Posterior vena cava (tissue), 2 donors: ENCODE data around the gene PUM1. TPM values are rescaled to one million over a fixed set of nuclear protein-coding genes. Genes with fewer than 3 reads are reported as not detected.

Experiments
- DNase-seq: peaks from one replicate; pipeline ENCODE4 v3.0.0-alpha.2; 2020; ENCODE audit warnings: low spot score
- intact Hi-C, 2 donors: fragments of 100-400 bp; cut with DNase I; formaldehyde crosslinking; loops; one replicate each; pipeline versions ENCODE4 v1.14.1 to v1.14.2; 2022 to 2023
- total RNA-seq, 2 donors: library from RNA; stranded (reverse); fragmentation: NEBNext Ultra II Directional; extraction: Animal tissue kit (Norgen Biotek cat#: 25700); gene quantifications; one replicate each; pipeline ENCODE4 v1.2.1, GENCODE V29; 2021
- donor health status: DM: yes; HTN: yes; CAD: no.
- donor health status: DM: yes; HTN: yes; CAD: no.

PUM1 gene
- total RNA-seq, 2 donors from 2014 or later = 73.2 to 87.9 TPM

DNA sequence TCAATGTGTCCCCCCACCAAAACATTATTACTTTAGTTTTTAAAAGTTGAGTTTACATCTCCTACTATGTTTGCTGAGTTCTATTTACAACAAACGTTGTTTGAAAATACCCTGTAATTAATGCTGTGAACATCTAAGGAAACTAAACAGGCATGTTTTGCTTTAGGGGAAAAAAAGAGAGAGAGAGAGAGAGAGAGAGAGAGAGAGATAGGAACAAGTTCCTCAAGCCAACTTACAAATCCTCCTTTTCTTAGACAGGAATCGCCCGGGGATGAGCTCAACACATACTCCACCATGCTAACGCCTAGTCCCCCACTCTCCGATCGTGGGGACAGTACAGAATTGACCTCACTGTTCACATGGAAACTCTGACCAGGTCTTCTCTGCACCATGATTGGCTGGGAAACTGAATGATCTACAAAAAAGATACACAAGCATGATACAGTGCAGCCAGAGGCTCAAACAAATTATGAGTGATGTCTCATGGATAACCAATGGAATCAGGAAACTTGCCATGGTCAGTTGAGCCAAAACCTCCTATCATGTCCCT lies 59.8 kb downstream of the PUM1 start:
- intact Hi-C loops = no loop called here
- DNase-seq = no peak

DNA sequence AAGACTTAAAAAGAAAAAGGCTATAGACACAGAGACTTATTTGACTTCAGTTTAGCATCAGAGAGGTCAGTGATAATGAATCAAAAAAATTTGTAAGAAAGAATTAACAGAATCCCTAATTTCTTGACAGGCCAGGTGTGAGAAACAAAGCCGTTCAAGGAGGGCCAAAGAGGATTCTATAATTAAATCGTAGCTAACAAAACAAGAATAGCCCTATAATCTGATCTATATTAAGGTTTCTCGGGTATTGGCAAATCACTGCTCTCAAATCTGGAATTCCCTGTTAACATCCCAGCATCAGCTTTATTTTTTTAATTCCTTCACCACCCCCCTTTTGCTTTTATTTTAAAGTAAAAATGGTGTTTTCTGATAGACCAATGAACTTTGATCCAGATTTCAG lies 60.3 kb downstream of the PUM1 start:
- no peak for DNase-seq
- intact Hi-C loops = no loop called here

DNA sequence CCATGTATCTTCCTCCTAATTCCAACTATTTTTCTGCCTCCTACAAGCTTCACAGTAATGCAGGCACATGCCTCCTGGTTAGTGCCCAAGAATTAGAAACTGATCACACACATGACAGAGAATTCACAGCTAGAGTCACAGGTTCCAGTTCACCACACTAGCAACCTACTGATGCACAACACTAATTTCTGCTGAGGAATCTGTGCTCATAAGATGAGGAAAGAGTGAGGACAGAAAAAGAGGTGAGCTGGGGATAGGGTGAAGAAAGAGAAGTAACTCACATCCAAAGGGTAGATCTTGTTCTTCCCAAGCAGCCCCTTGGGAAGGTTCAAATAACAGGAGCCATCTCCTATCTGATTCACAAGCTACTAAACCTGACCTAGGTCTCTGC lies 61.3 kb downstream of the PUM1 start:
- intact Hi-C loops = no loop called here
- no peak for DNase-seq

DNA sequence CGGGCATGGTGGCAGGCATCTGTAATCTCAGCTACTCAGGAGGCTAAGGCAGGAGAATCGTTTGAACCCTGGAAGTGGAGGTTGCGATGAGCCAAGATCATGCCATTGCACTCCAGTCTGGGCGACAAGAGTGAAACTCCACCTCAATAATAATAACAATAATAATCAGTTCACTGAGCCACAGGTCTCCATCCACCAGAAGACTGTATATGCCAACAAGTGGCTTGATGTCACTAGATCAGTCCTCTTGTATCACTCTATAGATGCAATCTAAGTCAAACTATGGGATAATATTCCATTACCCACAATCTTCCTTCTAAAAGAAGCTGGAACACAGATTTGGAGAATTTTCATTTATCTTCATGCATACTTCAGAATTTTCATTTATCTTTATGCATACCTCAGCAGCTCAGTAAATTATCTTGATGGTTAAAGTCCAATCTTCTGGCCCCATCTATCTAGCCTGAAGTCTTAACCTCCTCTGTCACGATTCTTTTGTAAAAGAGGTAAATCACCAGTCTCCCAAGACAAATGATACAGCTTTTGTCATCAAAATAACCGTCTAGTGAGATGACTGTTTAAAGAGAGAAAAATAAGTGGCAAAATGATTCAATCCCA lies 61.8 kb downstream of the PUM1 start:
- intact Hi-C loops = no loop called here

DNA sequence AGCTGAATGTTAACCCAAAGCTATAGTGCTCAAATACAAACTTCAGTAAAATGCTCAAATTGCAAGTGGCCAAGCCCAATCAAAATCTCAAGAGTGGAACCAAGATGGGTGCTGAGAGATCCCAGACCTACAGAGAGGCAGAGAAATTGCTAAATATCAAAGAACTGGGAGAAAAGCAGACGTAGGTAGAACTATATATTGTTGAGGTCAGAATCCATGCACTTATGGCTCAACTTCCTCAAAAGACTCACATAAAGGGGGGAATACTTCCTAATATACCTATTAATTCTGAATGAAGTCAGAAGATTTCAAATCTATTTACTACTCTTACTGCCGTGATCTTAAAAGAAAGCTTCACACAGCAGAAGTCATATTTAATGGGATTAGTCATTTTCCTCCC lies 65.2 kb downstream of the PUM1 start:
- intact Hi-C loops = no loop called here
- DNase-seq = no peak

More for the DNA sequence above, 61.8 kb downstream of the PUM1 start:
- DNase-seq = no peak

DNA sequence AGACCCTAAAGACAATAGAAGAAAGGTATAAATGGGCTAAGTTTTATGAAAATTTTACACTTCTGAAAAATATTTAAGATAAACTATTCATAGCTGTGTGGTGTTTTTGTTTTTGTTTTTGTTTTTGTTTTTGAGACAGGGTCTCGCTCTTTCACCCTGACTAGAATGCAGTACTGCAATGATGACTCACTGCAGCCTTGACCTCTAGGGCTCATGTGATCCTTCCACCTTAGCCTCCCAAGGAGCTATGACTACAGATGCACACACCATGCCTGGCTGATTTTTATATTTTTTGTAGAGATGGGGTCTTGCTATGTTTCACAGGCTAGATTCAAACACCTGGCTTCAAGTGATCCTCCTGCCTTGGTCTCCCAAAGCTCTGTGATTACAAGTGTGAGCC lies 66.6 kb downstream of the PUM1 start:
- intact Hi-C loops = no loop called here
- no peak for DNase-seq

DNA sequence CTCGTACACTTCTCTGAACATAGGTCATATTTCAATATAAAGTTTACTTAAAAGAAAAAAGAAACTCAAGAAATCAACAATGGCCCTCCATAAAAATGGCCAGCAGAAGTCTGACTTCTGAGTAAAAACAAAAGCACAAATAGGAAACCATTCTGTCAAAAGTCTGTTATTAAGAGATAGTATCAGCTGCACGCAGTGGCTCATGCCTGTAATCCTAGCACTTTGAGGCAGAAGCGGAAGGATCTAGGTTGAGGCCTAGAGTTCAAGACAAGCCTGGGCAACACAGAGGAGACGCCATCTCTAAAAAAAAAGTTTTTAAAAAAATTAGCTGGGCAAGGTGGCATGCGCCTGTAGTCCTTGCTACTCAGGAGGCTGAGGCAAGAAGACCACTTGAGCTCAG lies 67.3 kb downstream of the PUM1 start:
- intact Hi-C loops = no loop called here
- no peak for DNase-seq

DNA sequence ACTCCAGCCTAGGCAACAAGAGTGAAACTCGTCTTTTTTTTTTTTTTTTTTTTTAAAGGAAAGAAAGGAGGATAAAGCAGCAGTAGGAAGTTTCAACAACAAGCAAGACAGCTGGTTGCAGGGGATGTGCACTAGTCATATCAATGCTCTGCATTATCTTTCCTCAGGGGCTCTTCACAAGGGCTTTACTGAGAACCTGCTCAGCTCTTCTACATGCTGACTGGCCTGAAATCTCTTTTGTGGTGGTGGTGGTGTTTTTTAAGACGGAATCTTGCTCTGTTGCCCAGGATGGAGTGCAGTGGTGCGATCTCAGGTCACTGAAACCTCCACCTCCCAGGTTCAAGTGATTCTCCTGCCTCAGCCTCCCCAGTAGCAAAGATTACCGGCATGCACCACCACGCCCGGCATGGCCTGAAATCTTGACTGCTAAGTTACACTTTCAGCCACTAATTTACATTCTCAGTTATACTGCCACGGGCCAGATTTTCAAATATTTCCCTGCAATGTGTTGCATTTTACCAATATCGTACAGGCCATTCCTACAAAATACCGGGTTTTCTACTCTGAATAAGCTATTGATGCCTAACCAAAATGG lies 68.0 kb downstream of the PUM1 start:
- intact Hi-C loops = no loop called here
- DNase-seq = no peak

DNA sequence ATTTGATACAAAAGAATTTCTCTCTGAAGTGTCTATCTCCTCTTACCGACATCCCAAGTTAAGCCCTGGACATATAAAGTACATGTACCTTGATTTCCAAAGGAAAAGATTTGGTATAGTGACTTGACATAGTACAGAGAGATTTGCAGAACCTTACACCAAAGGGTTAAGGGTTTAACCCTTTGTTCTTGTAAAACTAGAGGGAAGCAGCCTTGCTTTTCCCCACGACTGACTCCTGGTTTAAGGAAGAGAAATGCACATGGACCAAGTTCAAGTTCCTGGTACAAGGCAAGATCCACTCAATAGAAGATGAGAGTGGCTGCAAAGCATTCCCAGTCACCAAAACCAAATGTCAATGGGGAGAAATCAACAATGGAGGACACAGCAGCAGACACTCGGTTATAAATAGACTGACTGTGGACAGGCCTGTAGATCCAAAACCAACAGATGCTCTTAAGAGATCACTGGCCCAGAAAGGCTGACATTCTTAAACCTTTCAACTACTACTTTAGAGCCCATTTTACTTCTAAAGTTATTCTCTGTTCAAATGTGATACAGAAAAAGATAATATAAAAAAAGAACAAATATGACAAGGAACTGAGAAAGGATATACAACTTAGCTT lies 69.4 kb downstream of the PUM1 start:
- DNase-seq = no peak
- intact Hi-C loops = no loop called here

DNA sequence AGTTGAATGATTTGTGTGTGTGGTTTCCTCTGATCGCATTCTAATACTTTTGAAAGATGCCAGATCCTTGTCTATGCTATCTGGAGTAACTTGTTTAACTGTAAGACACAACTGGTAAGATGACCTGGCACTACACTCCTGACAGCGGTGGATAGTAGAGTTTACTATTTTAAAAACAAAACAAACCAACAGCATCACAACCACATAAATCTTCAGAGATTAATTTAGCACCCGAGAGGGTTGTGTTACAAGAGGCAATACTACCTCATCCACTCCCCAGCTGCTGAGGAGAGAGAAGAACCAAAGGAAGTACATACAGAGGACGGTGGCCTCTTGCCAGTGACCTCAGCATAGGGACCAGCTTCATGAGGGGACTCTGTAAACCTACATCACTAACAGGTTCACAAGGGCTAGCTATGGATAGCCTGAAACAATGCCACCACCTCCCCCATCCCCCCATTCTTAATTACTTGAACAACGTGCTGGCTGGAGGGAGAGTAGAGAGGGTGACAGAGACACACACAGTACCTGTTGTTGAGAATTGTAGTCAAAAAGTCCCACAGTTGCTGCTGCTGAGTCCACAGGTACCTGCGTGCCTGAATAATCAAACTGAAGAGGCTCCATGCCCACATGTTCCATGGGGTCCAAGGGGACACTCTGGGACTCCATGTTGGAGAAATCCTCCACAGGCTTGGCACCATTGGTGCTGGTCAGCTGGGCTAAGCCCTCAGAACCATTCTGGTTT lies 73.5 kb downstream of the PUM1 start:
- DNase-seq = no peak
- intact Hi-C loops = no loop called here

DNA sequence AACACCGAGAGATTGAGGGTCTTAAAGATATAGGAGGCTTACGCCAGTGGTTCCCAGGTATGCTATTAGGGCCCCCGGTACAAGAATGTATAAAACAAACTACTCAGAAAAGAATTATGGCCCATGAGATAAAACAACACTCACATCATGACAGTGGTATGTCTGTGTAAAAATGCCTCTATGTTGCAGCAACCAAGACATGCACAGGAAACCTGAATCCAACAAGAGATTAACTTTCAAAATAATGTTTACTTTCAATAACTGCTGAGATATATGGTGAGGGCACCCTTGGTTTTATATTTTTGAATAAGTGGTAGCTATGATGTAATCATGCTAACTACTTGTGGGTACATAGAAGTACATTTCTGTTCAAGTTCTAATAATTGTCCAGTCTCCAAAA lies 74.9 kb downstream of the PUM1 start:
- intact Hi-C loops = no loop called here
- DNase-seq = no peak

DNA sequence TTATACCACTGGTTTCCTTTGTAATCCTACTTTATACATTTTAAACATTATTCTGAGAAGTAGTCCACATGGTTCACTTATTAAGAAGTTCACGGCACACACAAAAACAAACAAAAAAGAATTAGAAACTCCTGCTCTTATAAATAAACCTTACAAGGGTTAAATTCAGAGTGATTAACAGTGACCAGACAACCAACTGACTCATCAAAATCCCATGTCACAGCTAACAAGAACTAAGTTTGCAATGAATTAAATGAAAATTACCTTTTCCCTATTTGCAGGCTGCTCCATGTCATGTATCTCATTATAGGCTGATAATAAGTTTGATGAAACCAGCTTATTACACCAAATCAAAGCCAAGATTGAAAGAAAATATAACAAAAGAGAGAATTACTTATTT lies 77.5 kb downstream of the PUM1 start:
- intact Hi-C loops = no loop called here
- no peak for DNase-seq

DNA sequence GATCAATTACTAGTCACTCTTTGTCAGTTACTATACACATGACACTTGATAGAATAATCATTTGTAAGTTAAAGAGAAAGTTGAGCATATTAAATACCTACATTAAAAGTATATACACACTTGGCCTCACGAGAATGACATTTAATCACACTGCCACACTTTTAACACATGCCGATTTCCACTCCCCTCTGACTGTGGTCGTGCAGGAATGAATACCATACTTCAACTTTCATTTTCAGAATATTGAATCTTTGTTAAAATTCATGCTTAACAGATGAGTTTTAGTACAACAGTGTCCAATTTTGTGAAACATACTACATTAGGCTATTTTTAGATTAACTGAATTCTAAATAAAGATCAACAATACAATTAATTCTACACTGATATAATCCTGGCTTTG lies 78.8 kb downstream of the PUM1 start:
- intact Hi-C loops = no loop called here
- DNase-seq = no peak

DNA sequence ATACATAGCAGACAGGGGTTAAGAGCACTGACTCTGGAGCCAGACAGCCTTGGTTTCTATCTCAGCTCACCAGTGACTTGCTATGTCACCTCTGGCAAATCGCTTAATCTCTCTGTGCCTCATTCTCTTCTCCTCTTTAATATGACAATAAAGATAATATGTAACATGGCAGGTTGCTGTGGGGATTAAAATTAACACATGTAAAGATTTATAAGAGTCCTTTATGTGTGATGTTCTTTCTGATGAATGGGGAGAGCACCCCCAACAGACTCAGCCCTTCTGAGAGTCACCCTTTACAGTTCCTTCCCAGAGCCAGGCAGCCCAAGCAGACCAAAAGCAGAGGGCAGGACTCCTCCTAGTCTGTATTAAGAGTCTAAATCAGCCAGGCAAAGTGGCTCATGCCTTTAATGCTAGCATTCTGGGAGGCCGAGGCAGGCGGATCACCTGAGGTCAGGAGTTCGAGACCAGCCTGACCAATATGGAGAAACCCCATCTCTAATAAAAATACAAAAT lies 80.5 kb downstream of the PUM1 start:
- intact Hi-C loops = no loop called here
- no peak for DNase-seq

DNA sequence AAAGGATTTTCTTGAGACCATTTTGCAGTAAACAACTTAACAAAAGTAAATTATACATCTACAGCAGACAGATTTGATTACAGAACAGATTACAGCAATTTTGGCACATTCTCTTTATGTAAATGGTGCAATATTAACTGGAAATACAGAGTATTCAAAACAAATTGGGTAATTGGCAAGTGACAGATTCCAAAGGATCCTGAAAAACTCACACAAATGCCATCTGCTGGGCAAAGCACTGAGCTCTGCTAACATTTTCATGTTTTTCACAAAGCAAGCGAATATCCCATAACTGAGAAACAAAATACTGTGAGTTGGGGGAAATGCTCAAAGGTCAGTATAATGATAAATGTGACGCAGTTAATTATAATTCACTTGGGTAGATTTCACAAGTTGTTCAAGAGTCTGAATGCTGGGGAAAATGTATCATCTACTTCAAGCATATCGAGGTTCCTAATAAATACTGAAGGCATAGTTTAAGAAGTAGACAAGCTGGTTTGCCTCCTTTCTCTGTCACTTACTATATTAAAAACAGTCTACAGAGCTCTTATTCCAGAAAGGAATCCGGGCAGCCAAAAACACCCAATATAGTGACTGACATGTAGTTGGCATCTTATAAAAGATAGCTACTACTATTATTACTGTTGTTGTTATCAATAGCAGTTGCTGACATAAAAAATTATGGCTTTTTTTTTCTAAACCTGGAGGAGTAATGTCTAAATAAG lies 81.2 kb downstream of the PUM1 start:
- intact Hi-C loops = no loop called here
- no peak for DNase-seq

DNA sequence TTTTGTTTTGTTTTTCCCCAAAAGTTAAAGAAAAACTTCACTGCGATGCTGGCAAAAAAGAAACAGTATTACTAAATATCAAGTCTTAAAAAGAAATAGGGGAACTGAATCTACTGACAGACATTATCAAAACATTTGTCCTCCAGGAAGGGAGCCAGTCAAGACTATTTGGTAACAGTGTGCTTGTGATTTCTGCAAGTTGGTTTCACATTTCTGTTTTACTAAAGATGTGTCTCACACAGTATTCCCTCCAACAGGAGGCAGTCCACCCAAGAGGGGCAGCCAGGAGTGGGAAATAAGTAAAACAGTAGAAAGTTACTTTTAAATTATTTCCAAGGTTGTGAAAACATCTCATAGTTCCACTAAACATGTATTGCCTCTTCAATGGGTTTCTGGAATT lies 82.6 kb downstream of the PUM1 start:
- intact Hi-C loops = no loop called here
- DNase-seq = no peak

DNA sequence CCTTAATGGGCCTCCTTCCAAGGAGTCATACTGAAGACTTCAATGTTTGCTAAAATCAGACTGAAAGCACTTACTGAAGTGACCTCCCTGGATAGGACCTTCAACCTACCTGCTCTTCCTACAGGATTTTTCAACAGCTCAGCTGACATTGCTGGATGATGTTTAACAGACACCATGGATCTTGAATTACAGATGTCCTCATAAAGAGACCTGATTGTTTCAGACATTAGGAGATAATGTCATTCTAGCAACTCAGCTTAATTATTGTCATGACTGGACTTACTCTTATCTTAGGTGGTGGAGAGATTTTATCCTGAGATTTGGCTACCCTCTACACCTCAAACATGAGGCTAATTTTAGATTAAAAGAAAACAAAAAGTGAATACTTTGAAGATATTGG lies 83.1 kb downstream of the PUM1 start:
- intact Hi-C loops = no loop called here
- DNase-seq = no peak

DNA sequence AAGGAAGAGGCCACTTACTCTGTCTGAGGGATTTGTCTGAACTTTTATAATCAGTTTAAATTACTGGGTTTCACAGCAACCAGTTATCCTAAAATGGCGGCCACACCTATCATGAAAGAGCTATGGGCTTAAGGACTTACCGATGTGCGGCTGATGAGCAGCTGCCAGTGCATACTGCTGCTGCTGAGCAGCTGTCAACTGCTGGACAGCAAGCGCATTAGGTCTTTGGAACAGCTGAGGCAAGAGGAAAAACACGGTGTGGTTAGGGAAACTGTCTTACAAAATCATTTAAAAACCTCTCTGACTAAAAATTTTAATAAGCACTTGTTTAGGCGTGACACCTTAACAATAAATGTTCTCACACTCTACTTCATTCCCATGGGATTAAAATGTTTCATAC lies 84.3 kb downstream of the PUM1 start:
- intact Hi-C loops = no loop called here
- DNase-seq = no peak

DNA sequence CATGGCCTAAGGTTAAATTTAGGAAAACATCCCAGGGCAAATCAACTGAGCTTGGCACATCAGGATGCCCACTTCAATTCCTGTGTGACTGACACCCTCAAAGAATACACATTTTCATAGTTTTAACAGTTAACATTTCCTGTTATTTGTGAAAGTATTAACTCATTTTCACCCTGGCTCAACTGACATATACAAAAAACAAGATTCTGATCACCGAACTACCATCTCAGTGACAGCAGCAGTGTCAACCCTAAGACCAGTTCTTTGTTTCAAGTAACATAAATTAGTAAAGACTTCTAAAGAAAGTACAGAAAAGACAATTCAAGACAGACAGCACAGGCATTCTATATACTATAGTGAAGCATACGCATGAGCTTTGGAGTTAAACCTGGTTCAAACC lies 88.0 kb downstream of the PUM1 start:
- no peak for DNase-seq

DNA sequence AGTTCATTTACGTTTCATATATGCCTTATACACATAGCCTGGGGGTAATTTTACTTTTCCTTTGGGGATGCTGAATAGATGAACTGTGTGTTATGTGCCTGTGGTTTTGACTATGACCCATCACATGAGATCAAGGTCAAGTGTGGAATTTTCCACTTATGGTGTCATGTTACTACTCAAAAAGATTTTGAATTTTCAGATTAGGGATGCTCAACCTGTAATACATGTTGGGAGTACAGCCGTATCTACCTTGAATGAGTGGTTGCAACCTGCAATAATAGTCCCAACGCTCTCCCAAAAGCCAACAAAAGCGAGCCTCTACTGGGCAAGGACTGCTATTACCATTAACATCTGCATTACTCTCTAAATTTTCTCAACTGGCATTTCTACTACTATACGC lies 88.4 kb downstream of the PUM1 start:
- intact Hi-C loops = no loop called here
- no peak for DNase-seq

More for the DNA sequence above, 88.0 kb downstream of the PUM1 start:
- intact Hi-C loops = no loop called here
